Chondrocyte (in vitro differentiated cells): ENCODE measurements around the gene CNOT6L. TPM values are rescaled to one million over a fixed set of nuclear protein-coding genes. Genes with fewer than 3 reads are reported as not detected.
"Not testable (repeated sequence)": the region's sequence is repeated elsewhere in the genome, so short reads cannot be mapped to it uniquely, and the experiment has no call there.

ENCODE experiments used
- DNase-seq: peaks from one replicate; pipeline ENCODE4 v3.0.0; 2021; ENCODE audit warnings: mixed read lengths, low spot score
- H3K27ac Mint-ChIP-seq: one replicate; pipeline ENCODE4 v1.8.0; 2021; ENCODE audit warnings: mild to moderate bottlenecking, moderate library complexity, mixed read lengths; ENCODE audit not compliant: unreplicated experiment
- H3K27me3 Mint-ChIP-seq: 2 replicates; pipeline ENCODE4 v1.8.0; 2021; ENCODE audit warnings: low read depth, mixed read lengths
- H3K36me3 Mint-ChIP-seq: 2 replicates; pipeline ENCODE4 v1.8.0; 2021; ENCODE audit warnings: low read depth, mixed read lengths
- H3K4me1 Mint-ChIP-seq: 2 replicates; pipeline ENCODE4 v1.8.0; 2021; ENCODE audit warnings: low read depth, mild to moderate bottlenecking, mixed read lengths
- H3K4me3 Mint-ChIP-seq: one replicate; pipeline ENCODE4 v1.8.0; 2021; ENCODE audit warnings: mild to moderate bottlenecking, moderate library complexity, mixed read lengths; ENCODE audit not compliant: unreplicated experiment
- H3K9me3 Mint-ChIP-seq: 2 replicates; pipeline ENCODE4 v1.8.0; 2021; ENCODE audit warnings: low read depth, mixed read lengths
- total RNA-seq: library from RNA; stranded (reverse); gene quantifications from 3 replicates; pipeline ENCODE4 v1.2.1, GENCODE V29; 2021
- TF ChIP-seq, protein P1 (sequence below): fragments of 200-600 bp; sonication (generic); IDR thresholded peaks from 2 replicates; pipeline ENCODE4 v1.5.0; 2021; ENCODE audit warnings: antibody characterized with exemption, mild to moderate bottlenecking, moderate library complexity

Gene CNOT6L
- total RNA-seq, 1 donor from 2014 or later = 25.5 TPM

DNA sequence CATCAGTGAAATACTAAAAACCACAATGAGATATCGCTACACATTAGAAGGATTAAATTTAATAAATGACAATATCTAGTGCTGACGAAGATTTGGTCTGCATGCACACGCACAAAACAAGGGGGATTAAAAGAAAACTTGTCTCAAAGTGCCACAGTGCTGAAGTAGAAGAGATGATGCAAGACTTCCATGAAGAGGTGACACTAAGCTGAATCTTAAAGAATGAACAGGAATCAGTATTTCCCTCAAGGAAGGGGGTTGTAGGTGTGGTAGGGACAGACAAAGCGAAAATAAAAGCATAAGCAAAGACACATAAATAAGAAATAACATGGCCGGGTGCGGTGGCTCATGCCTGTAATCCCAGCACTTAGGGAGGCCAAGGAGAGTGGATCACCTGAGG, 33.5 kb downstream of the CNOT6L start:
- Mint-ChIP-seq H3K27ac (no peak overlapping the region), H3K27me3 (no peaks in the 10 kb centered on the region), H3K4me1 (peaks cover 2% of the 10 kb centered on the region), H3K36me3 (no peaks in the 10 kb centered on the region), H3K4me3 (no peak overlapping the region), H3K9me3 (no peaks in the 10 kb centered on the region)
- TF ChIP-seq, protein P1, sequence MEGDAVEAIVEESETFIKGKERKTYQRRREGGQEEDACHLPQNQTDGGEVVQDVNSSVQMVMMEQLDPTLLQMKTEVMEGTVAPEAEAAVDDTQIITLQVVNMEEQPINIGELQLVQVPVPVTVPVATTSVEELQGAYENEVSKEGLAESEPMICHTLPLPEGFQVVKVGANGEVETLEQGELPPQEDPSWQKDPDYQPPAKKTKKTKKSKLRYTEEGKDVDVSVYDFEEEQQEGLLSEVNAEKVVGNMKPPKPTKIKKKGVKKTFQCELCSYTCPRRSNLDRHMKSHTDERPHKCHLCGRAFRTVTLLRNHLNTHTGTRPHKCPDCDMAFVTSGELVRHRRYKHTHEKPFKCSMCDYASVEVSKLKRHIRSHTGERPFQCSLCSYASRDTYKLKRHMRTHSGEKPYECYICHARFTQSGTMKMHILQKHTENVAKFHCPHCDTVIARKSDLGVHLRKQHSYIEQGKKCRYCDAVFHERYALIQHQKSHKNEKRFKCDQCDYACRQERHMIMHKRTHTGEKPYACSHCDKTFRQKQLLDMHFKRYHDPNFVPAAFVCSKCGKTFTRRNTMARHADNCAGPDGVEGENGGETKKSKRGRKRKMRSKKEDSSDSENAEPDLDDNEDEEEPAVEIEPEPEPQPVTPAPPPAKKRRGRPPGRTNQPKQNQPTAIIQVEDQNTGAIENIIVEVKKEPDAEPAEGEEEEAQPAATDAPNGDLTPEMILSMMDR = no peak
- no peak for DNase-seq

DNA sequence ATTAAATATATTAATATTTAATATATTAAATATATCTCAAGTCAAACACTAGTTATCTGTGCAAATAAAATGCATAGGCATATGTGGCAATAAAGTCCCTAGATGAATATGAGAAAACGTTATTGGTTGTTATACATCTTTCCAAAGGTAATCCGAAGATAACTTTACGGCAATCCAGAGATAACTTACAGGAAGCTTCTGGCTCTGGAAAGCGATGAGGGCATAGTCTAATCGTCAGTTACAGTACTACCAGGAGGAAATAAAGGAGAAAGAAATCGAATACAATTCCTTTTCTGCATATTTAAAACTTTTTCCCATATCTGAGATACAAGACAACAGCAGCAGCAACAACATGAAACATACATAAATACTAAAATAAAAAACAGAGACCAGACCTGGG, 35.3 kb downstream of the CNOT6L start:
- Mint-ChIP-seq H3K4me3 (no peak overlapping the region), H3K4me1 (peaks cover 2% of the 10 kb centered on the region), H3K27ac (no peak overlapping the region), H3K9me3 (no peaks in the 10 kb centered on the region), H3K36me3 (no peaks in the 10 kb centered on the region), H3K27me3 (no peaks in the 10 kb centered on the region)
- TF ChIP-seq, protein P1 = no peak
- no peak for DNase-seq

DNA sequence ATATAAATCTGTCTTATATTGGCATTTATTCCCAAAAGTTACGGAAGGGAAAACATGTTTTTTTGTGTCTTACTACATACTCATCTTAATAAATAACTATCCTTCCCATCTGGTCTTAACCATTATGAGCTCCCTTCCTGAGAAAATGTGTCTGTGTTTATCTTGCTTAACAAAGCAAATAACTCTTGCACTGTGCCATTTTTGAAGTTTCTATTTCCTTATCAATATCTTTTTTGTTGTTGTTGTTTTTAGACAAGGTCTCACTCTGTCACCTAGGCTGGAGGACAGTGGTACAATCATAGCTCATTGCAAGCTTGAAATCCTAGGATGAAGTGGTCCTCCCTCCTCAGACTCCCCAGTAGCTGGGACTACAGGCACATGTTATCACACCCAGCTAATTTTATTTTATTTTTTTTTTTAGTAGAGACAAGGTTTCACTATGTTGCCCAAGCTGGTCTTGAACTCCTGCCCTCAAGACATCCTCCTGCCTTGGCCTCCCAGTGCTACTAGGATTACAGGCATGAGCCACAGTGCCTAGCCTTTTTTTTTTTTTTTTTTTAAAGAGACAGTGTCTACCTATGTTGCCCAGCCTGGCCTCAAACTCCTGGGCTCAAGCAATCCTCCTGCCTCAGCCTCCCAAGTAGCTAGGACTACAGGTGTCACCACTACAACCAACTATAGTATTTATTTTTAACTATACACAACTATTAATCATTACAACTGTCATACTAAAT, 36.9 kb downstream of the CNOT6L start:
- Mint-ChIP-seq H3K9me3 (no peaks in the 10 kb centered on the region), H3K4me3 (no peak overlapping the region)

DNA sequence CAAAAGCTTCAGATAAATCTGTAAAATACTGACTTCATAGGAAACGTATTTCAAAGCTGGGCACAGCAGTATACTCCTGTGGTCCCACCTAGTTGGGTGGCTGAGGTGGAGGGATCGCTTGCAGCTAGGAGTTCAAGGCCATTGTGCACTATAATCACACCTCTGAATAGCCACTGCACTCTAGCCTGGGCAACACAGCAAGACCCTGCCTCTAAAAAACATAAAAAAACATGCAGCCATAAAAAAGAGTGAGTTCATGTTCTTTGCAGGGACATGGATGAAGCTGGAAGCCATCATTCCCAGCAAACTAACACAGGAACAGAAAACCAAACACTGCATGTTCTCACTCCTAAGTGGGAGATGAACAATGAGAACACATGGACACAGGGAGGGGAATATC, 38.4 kb downstream of the CNOT6L start:
- peaks cover 20% of the 10 kb centered on the region for H3K4me1 Mint-ChIP-seq
- not testable (repeated sequence) for H3K9me3 Mint-ChIP-seq, H3K27ac Mint-ChIP-seq, H3K27me3 Mint-ChIP-seq, H3K36me3 Mint-ChIP-seq, DNase-seq, H3K4me3 Mint-ChIP-seq

More for the DNA sequence above, 36.9 kb downstream of the CNOT6L start:
- Mint-ChIP-seq H3K4me1 (peaks cover 7% of the 10 kb centered on the region), H3K36me3 (no peaks in the 10 kb centered on the region), H3K27ac (no peak overlapping the region), H3K27me3 (no peaks in the 10 kb centered on the region)
- TF ChIP-seq, protein P1 = no peak
- DNase-seq = no peak

DNA sequence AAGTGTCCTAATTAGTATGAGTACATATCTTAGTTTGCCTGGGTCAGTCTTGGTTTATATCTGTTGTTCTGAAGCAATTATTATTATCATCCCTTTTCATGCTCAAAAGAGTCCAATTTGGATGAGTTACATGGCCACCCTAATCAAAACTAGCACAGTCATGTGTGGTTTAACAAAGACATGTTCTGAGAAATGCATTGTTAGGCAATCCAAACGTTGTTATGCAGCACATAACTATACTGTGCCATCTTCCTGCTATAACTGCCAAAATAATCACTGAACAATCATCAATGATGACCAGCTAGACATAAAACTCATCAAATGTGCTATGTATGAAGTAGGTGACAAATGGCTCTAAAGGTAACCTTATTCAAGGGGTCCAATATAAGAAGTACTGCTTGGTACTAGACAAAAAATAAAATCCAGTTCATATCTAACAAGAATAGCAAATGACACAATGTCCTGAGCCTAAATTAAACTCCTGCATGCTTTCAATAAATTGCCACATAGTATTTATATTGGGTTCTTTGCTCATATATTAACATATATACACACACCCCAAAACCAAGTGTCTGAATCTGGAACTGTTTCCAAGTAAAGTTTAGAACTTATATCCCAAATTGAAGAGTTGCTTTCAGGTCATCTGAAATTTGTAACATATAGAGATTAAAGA, 41.9 kb downstream of the CNOT6L start:
- no peaks in the 10 kb centered on the region for H3K9me3 Mint-ChIP-seq
- no peak overlapping the region for H3K27ac Mint-ChIP-seq
- no peak for DNase-seq
- TF ChIP-seq, protein P1 = no peak
- H3K27me3 Mint-ChIP-seq = no peaks in the 10 kb centered on the region
- no peaks in the 10 kb centered on the region for H3K36me3 Mint-ChIP-seq
- no peak overlapping the region for H3K4me3 Mint-ChIP-seq
- peaks cover 20% of the 10 kb centered on the region for H3K4me1 Mint-ChIP-seq
